ENCODE data around the gene HIF1AN. TPM values are rescaled to one million over a fixed set of nuclear protein-coding genes. Genes with fewer than 3 reads are reported as not detected.

The HIF1AN gene
- total RNA-seq, 1 donor from 2014 or later: 59.9 TPM

- Mint-ChIP-seq H3K4me3 (no peak overlapping the region), H3K4me1 (no peaks in the 10 kb centered on the region), H3K27me3 (peaks cover 29% of the 10 kb centered on the region), H3K9me3 (peaks cover 2% of the 10 kb centered on the region), H3K27ac (no peak overlapping the region), H3K36me3 (ENCODE audit: low read depth) (no peaks in the 10 kb centered on the region)
- intact Hi-C loops (cut with micrococcal nuclease): no loop called here
- POLR2A ChIA-PET: no interaction called here
- ATAC-seq (ENCODE audit: low read depth): no peak
- CTCF ChIA-PET: no interaction called here
- no peak for DNase-seq
- no peak for TF ChIP-seq CTCF (IDR thresholded peaks at IDR 0.05)
Measured at GRCh38 chr10:100600218-100600617, 64.5 kb downstream of the HIF1AN start.

GRCh38 chr10:100607439-100607838 is 71.7 kb downstream of the HIF1AN start:
- Mint-ChIP-seq H3K4me3 (no peak overlapping the region), H3K27ac (no peak overlapping the region), H3K36me3 (ENCODE audit: low read depth) (no peaks in the 10 kb centered on the region), H3K4me1 (no peaks in the 10 kb centered on the region), H3K9me3 (peaks cover 9% of the 10 kb centered on the region), H3K27me3 (peaks cover 20% of the 10 kb centered on the region)
- CTCF ChIA-PET: no interaction called here
- TF ChIP-seq CTCF (IDR thresholded peaks at IDR 0.05): no peak
- intact Hi-C loops (cut with micrococcal nuclease): no loop called here
- DNase-seq: no peak
- ATAC-seq (ENCODE audit: low read depth): no peak
- POLR2A ChIA-PET: no interaction called here

Other genes starting within 250 kb of the HIF1AN start
- 47.7 and 52.3 TPM in 2 replicates for gene BLOC1S2, start 249.3 kb upstream of the HIF1AN start, total RNA-seq
- not detected in 2 replicates for gene PKD2L1, start 205.7 kb upstream of the HIF1AN start, total RNA-seq
- 24.9 and 26.0 TPM in 2 replicates for gene SCD, start 188.7 kb upstream of the HIF1AN start, total RNA-seq
- gene WNT8B, start 72.9 kb upstream of the HIF1AN start, total RNA-seq: not detected in 2 replicates
- 19.8 and 21.6 TPM in 2 replicates for gene SEC31B, start 16.1 kb upstream of the HIF1AN start, total RNA-seq
- 191 and 205 TPM in 2 replicates for gene NDUFB8, start 6.1 kb upstream of the HIF1AN start, total RNA-seq
- not detected in 2 replicates for gene PAX2, start 209.6 kb downstream of the HIF1AN start, total RNA-seq

Data from activated B cell treated with CpG ODN at 0.5 μM for 24 hours (primary cell).